VCaP (cell line): Measurements from ENCODE around the gene GTF3C4.
A peak's percentile ranks its signal among the peaks of the same experiment; 100 is the strongest.

Experiments
- H3K27ac ChIP-seq: fragments of 450-650 bp; 2 replicates; pipeline ENCODE4 v1.5.1; 2017
- TF ChIP-seq, protein P1 (sequence below): fragments of 450-650 bp; conservative IDR thresholded peaks from 2 replicates; pipeline ENCODE4 v1.5.1; 2017; ENCODE audit warnings: mild to moderate bottlenecking, moderate library complexity

GTF3C4 gene

GRCh38 chr9:132637801-132638200 is 32.5 kb upstream of the GTF3C4 start:
- no peak overlapping the region for H3K27ac ChIP-seq
- TF ChIP-seq, protein P1, sequence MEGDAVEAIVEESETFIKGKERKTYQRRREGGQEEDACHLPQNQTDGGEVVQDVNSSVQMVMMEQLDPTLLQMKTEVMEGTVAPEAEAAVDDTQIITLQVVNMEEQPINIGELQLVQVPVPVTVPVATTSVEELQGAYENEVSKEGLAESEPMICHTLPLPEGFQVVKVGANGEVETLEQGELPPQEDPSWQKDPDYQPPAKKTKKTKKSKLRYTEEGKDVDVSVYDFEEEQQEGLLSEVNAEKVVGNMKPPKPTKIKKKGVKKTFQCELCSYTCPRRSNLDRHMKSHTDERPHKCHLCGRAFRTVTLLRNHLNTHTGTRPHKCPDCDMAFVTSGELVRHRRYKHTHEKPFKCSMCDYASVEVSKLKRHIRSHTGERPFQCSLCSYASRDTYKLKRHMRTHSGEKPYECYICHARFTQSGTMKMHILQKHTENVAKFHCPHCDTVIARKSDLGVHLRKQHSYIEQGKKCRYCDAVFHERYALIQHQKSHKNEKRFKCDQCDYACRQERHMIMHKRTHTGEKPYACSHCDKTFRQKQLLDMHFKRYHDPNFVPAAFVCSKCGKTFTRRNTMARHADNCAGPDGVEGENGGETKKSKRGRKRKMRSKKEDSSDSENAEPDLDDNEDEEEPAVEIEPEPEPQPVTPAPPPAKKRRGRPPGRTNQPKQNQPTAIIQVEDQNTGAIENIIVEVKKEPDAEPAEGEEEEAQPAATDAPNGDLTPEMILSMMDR, result no peak

GRCh38 chr9:132638240-132638639 is 32.0 kb upstream of the GTF3C4 start:
- no peak overlapping the region for H3K27ac ChIP-seq
- TF ChIP-seq, protein P1, result no peak

DNA sequence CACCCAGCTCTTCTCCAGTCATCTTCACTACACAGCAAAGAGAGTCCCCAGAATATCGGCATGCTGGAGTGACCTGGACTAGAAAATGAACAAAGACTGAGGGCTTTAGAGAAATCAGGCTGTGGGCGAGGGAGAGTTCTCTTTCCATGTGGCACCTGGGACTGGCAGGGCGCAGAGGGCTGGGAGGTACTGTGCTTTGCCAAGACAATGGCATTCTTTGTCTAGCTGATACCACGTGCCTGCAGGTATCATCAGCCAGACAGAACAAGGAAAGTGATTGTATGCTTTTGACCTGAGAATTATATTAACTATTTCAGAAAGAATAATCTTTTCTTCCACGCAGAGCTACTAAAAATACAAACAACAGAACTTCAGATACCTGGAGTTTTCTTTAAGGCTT is 30.9 kb upstream of the GTF3C4 start:
- no peak overlapping the region for H3K27ac ChIP-seq
- TF ChIP-seq, protein P1, result no peak

DNA sequence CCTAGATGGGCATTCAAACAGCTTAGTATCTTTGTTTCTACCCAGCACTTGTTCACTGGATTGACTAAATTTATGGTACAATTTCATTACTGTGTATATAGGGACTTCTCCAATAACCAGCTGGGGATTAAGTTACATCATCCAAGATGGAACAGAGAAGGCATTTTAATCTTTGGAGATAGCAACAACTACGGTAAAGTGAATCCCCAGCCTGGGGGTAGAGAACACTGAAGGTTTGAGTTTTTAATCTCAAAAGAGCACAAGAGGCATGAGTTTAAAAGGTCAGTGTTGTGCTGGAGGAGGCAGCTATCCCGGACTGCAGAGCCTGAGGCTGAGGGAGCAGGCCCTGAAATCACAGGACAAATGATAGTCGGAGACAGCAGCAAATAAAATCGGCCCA is 29.0 kb upstream of the GTF3C4 start:
- TF ChIP-seq, protein P1, result no peak
- no peak overlapping the region for H3K27ac ChIP-seq

GRCh38 chr9:132644251-132644650 is 26.0 kb upstream of the GTF3C4 start:
- TF ChIP-seq, protein P1, result peak; percentile 31
- H3K27ac ChIP-seq, result no peak overlapping the region

DNA sequence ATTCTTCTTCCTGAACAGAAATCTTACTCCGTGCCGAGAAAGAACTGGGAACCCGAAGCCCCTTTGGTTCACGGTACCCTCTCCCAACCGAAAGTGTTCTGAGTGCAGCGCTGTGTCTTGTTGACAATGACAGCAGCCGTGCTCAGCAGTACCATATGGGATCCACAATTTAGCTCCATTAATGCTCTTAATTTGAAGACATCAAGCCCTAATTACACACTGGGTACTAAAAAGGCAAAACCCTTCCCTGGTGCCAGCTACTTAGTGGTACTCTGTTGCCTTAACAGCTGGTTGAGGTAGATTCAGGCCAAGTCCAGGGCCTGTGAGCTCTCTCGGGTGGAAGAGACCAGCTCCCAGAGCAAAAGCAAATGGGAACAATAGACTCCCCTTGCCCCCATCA is 25.0 kb upstream of the GTF3C4 start:
- no peak overlapping the region; the same call in 1 of the 2 replicates for H3K27ac ChIP-seq
- TF ChIP-seq, protein P1, result no peak

DNA sequence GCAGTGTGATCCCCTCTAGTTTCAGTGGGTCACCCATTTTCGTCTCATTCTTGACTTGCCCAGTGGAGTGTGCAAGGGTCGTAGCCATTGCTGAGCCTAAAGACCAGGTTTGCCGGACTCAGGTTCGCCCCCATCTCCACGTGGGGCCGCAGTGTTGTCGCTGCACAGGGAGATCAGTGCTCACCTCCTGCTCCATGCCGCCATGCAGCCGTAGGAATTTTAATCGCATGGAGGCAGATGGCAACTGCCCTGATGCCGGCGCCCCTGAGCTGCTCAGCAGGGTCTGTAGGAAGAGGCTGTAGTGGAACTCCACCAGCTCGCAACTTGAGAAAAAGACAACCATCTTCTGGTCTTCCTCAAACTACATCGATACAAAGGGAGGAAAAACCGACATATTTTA is 24.6 kb upstream of the GTF3C4 start:
- peak overlapping the region; percentile 80 for H3K27ac ChIP-seq
- TF ChIP-seq, protein P1, result no peak

- TF ChIP-seq, protein P1, result no peak
- H3K27ac ChIP-seq, result peak overlapping the region; percentile 80
Observed at GRCh38 chr9:132646726-132647125, 23.5 kb upstream of the GTF3C4 start.
